ENCODE measurements around the gene ANTXR2. TPM values are rescaled to one million over a fixed set of nuclear protein-coding genes. Genes with fewer than 3 reads are reported as not detected.
A peak's percentile ranks its signal among the peaks of the same experiment; 100 is the strongest.

ANTXR2 gene
- polyA plus RNA-seq, 1 donor from 2014 or later, result 67.8 TPM

GRCh38 chr4:80069108-80069836 is 3.8 kb downstream of the ANTXR2 start:
- peak overlapping the region; percentile 93 to 98 (median 97) for H3K27ac Mint-ChIP-seq
- peak overlapping the region in 2 of 4 donors; percentile 70 to 97 for H3K4me3 Mint-ChIP-seq
- peaks cover 21% of the 10 kb centered on the region for H3K36me3 Mint-ChIP-seq
- H3K9me3 Mint-ChIP-seq, result no peaks in the 10 kb centered on the region
- peaks cover 35 to 45% (median 45%) of the 10 kb centered on the region in 3 donors for H3K4me1 Mint-ChIP-seq
- no peaks in the 10 kb centered on the region for H3K27me3 Mint-ChIP-seq

DNA sequence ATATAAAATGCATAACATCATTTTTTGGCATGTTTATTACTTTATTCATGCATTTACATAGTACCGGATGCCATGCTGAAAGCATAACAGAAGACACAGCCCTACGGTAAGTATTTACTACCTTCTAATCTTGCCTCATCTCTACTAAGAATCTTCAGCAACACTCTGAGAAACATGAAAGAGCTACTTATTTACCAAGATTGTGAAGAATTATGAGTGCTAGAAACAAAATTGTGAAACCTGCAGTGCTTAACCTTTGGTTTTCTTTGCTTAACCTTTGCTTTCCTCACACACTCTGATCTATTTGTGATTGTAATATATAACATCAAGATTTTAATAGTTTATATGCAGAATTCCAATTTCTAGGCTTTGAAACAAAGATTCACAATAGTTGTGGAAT is 7.4 kb downstream of the ANTXR2 start:
- Mint-ChIP-seq H3K27me3 (no peaks in the 10 kb centered on the region), H3K27ac (peak overlapping the region in 2 of 3 donors; percentile 16 to 71), H3K9me3 (no peaks in the 10 kb centered on the region), H3K4me1 (peaks cover 29 to 42% (median 37%) of the 10 kb centered on the region in 3 donors), H3K36me3 (peaks cover 22% of the 10 kb centered on the region), H3K4me3 (no peak overlapping the region)

GRCh38 chr4:80062527-80062926 is 10.5 kb downstream of the ANTXR2 start:
- peaks cover 24% of the 10 kb centered on the region for H3K36me3 Mint-ChIP-seq
- H3K4me1 Mint-ChIP-seq, result peaks cover 28 to 45% (median 42%) of the 10 kb centered on the region in 3 donors
- H3K4me3 Mint-ChIP-seq, result no peak overlapping the region
- no peaks in the 10 kb centered on the region for H3K9me3 Mint-ChIP-seq
- no peaks in the 10 kb centered on the region for H3K27me3 Mint-ChIP-seq
- H3K27ac Mint-ChIP-seq, result peak overlapping the region; percentile 61 to 92 (median 84)

- Mint-ChIP-seq H3K4me1 (peaks cover 24 to 40% (median 37%) of the 10 kb centered on the region in 3 donors), H3K9me3 (no peaks in the 10 kb centered on the region), H3K36me3 (peaks cover 20% of the 10 kb centered on the region), H3K27me3 (no peaks in the 10 kb centered on the region), H3K27ac (peak overlapping the region; percentile 80 to 98 (median 94)), H3K4me3 (no peak overlapping the region)
These were observed 12.2 kb downstream of the ANTXR2 start for GRCh38 chr4:80060804-80061203.

GRCh38 chr4:80058740-80059139 is 14.3 kb downstream of the ANTXR2 start:
- Mint-ChIP-seq H3K4me3 (peak overlapping the region; percentile 51 to 82 (median 74)), H3K27ac (peak overlapping the region; percentile 94 to 98 (median 98)), H3K9me3 (no peaks in the 10 kb centered on the region), H3K27me3 (no peaks in the 10 kb centered on the region), H3K4me1 (peaks cover 17 to 35% (median 32%) of the 10 kb centered on the region in 3 donors), H3K36me3 (peaks cover 13% of the 10 kb centered on the region)

DNA sequence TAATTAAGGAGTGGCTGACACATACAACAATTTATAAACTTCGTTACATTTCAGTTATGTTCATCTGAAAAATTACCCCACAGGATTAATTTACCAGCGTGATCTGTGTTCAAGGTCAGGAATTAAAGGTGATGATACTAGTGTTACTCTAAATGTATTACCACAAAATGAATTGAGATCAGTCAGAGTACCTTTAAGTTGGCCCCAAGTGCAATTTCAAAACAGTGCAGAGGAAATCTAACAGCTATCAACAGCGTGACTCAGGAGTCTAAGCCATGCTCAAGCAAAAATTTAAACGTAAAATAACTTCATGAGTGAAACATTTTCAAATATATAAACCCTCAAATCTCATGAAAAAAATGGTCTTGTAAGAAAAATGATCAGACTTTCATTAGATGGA is 18.7 kb downstream of the ANTXR2 start:
- Mint-ChIP-seq H3K4me1 (peaks cover 11 to 22% (median 19%) of the 10 kb centered on the region in 3 donors), H3K36me3 (peaks cover 13% of the 10 kb centered on the region), H3K27ac (peak overlapping the region in 1 of 3 donors; percentile 78), H3K4me3 (no peak overlapping the region), H3K27me3 (no peaks in the 10 kb centered on the region), H3K9me3 (no peaks in the 10 kb centered on the region)

DNA sequence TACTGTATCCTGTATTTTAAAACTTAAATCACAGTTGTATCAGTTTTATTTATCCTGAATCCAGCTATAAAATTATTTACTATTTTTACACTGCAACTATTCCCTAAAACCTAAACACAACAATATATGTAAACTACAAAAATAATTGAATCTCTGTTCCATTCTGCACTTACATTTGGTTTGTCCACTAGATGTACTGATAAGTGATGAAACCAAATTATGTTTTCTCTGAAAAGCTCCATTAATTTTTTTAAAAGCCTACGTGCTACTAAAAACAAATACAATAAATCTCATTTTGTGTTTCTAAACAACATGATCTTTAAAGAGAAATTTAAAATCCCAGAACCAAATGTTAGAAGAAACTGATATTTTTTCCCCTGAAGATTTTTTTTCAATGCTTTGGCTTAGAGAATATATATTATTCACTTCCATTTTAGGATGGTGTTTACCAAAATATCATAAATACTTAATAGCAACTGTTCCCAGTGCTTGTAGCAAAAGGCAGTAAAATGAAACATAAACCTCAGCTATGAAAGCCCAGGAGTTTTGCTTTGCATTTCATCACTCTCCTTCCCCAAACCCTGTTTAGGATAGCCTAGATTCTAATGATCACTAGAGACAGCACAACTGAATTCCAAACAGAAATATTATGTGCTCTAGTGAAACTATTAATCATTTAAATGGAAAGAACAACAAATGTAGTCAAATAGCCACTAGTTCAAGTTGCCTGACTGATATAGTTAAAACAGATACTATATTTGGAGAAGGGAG is 19.7 kb downstream of the ANTXR2 start:
- peaks cover 6 to 17% (median 13%) of the 10 kb centered on the region in 3 donors for H3K4me1 Mint-ChIP-seq
- no peak overlapping the region for H3K27ac Mint-ChIP-seq
- H3K36me3 Mint-ChIP-seq, result peaks cover 16% of the 10 kb centered on the region
- H3K9me3 Mint-ChIP-seq, result no peaks in the 10 kb centered on the region
- H3K27me3 Mint-ChIP-seq, result no peaks in the 10 kb centered on the region
- no peak overlapping the region for H3K4me3 Mint-ChIP-seq

DNA sequence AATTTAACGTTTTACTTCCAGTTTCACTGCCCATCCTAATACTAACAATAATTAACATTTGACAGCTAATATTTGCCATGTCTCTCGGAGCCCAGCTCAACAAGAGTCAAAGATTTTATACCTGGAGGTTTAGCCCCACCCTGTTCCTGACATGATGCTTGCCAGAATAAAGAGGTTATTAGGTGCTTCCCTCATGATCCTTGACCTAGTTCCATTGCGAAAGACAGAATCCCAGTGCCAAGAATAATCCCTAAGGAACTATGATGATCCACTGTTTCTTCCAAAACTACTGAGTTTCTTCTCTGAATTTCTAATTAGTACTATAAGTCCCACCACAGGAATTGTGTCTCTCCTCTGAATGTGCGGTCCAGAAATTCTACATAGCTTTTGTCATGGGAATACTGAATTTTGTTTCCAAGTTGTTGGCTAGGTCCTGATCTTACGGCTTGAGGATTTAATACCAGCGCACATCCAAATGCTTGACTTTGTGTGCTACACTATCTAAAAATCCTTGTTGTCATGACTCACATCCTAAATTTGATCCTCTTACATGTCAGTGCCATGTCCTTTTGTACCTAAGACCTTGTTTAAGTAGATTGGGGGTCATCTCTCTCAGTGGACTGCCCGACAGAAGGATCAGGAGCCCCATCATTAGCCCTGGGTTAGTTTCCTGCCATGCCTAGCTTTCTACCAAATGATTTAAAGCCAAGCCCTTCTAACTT is 23.1 kb downstream of the ANTXR2 start:
- Mint-ChIP-seq H3K4me1 (peaks cover 4 to 12% (median 11%) of the 10 kb centered on the region in 3 donors), H3K27me3 (no peaks in the 10 kb centered on the region), H3K27ac (no peak overlapping the region), H3K36me3 (peaks cover 11% of the 10 kb centered on the region), H3K4me3 (no peak overlapping the region), H3K9me3 (no peaks in the 10 kb centered on the region)

- Mint-ChIP-seq H3K27ac (no peak overlapping the region), H3K27me3 (no peaks in the 10 kb centered on the region), H3K36me3 (peaks cover 12% of the 10 kb centered on the region), H3K9me3 (no peaks in the 10 kb centered on the region), H3K4me1 (peaks cover 4 to 11% (median 10%) of the 10 kb centered on the region in 3 donors), H3K4me3 (no peak overlapping the region)
These were observed 23.6 kb downstream of the ANTXR2 start for GRCh38 chr4:80049402-80049801.

DNA sequence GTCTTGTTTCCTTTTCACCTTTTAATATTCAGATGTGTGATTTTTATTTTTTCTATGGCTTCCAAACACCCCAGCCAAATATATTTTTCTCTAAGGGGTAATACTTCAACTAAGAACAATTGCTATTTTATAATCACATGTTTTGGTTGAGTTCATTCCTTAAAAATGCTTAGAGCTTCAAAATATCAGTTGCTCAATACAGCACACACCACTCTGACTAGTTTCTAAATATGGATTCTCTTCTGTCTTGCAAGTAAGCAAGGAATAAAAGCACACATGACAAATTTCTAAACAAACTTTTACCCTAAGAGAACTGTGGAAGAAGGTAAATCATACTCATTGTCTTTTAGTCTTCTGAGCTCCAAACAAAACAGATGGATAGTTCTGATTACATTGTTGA is 27.2 kb downstream of the ANTXR2 start:
- peaks cover 6 to 22% (median 8%) of the 10 kb centered on the region in 3 donors for H3K4me1 Mint-ChIP-seq
- H3K27ac Mint-ChIP-seq, result no peak overlapping the region

DNA sequence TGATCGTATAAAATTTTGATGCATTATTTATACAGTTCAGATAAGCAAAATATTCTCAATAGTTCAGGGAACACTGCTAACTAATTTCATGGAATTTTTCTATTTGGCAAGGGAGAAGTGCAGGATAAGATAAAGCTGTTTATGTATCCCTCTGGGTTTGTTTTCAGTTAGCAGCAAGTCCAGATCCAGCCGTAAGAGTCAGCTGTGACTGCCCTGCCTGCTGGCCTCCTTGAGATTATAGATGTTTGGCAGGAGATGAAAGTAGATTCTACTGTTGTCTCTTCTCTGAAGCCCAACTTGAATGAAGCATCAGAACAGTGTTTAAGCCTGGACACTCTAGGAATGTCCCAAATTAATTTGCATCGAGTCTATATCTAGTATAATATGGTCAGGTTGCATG is 29.5 kb downstream of the ANTXR2 start:
- H3K27me3 Mint-ChIP-seq, result no peaks in the 10 kb centered on the region
- H3K4me1 Mint-ChIP-seq, result peaks cover 6 to 27% (median 8%) of the 10 kb centered on the region in 3 donors
- no peak overlapping the region for H3K4me3 Mint-ChIP-seq
- H3K36me3 Mint-ChIP-seq, result peaks cover 6% of the 10 kb centered on the region
- H3K9me3 Mint-ChIP-seq, result no peaks in the 10 kb centered on the region
- no peak overlapping the region for H3K27ac Mint-ChIP-seq

More for the DNA sequence above, 27.2 kb downstream of the ANTXR2 start:
- Mint-ChIP-seq H3K4me3 (no peak overlapping the region), H3K9me3 (no peaks in the 10 kb centered on the region), H3K27me3 (no peaks in the 10 kb centered on the region), H3K36me3 (peaks cover 9% of the 10 kb centered on the region)

DNA sequence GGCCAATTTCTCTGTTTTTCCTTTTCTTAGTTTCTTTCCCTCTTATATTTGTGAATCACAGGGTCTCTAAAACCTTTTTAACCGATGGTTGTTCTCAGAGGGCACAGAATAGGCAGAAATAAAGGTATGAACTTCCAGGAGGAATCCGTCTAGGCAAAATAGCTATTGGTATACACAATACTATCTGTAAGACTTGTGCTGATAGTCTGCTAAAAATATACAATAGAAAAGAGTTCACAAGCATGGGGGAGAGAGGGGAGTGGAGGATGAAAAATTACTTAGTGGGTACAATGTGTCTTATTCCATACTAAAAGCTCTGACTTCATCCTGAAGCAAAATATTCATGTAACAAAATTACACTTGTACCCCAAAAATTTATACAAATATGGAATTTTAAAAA is 30.2 kb downstream of the ANTXR2 start:
- H3K27ac Mint-ChIP-seq, result peak overlapping the region in 1 of 3 donors; percentile 16
- peaks cover 6% of the 10 kb centered on the region for H3K36me3 Mint-ChIP-seq
- no peaks in the 10 kb centered on the region for H3K9me3 Mint-ChIP-seq
- no peak overlapping the region for H3K4me3 Mint-ChIP-seq
- H3K4me1 Mint-ChIP-seq, result peaks cover 6 to 30% (median 12%) of the 10 kb centered on the region in 3 donors
- H3K27me3 Mint-ChIP-seq, result no peaks in the 10 kb centered on the region

- H3K27ac Mint-ChIP-seq, result peak overlapping the region in 1 of 3 donors; percentile 55
- peaks cover 25 to 50% (median 27%) of the 10 kb centered on the region in 3 donors for H3K4me1 Mint-ChIP-seq
- peaks cover 8% of the 10 kb centered on the region for H3K36me3 Mint-ChIP-seq
- no peak overlapping the region for H3K4me3 Mint-ChIP-seq
- no peaks in the 10 kb centered on the region for H3K27me3 Mint-ChIP-seq
- no peaks in the 10 kb centered on the region for H3K9me3 Mint-ChIP-seq
These were observed 35.2 kb downstream of the ANTXR2 start for GRCh38 chr4:80037864-80038263.

- peaks cover 11% of the 10 kb centered on the region for H3K36me3 Mint-ChIP-seq
- no peaks in the 10 kb centered on the region for H3K9me3 Mint-ChIP-seq
- no peaks in the 10 kb centered on the region for H3K27me3 Mint-ChIP-seq
- H3K4me1 Mint-ChIP-seq, result peaks cover 24 to 44% (median 25%) of the 10 kb centered on the region in 3 donors
- H3K4me3 Mint-ChIP-seq, result peak overlapping the region in 1 of 4 donors; percentile 8
- peak overlapping the region in 2 of 3 donors; percentile 4 to 55 for H3K27ac Mint-ChIP-seq
These were observed 35.9 kb downstream of the ANTXR2 start for GRCh38 chr4:80036949-80037685.
